GM18870 (cell line): ENCODE measurements around the gene FBXW12.
"Not testable (repeated sequence)": the region's sequence is repeated elsewhere in the genome, so short reads cannot be mapped to it uniquely, and the experiment has no call there.

Experiments
- ATAC-seq: cut with Tn5 transposase; IDR thresholded peaks from one replicate; pipeline ENCODE4 v1.9.1; 2021; ENCODE audit warnings: moderate library complexity; ENCODE audit not compliant: unreplicated experiment

Gene FBXW12, protein sequence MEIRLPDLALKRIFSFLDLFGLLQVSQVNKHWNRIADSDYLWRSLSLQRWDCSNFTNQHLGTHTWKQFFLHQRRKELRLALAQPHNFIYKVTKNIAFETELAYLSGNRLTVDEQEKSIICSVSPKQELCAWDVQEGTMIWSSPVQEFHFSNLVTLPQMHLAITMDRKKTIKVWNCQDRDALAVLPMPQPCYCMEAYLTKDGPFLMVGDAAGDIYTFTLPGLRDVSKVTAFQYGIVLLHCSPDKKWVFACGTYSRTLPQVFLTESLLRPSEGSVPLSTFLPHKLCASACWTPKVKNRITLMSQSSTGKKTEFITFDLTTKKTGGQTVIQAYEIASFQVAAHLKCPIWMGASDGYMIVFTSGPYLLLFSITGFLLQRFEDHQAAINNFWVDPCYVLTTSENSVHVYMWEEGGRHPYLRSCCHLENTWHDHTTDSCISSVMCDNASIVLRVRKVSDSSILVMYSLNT

DNA sequence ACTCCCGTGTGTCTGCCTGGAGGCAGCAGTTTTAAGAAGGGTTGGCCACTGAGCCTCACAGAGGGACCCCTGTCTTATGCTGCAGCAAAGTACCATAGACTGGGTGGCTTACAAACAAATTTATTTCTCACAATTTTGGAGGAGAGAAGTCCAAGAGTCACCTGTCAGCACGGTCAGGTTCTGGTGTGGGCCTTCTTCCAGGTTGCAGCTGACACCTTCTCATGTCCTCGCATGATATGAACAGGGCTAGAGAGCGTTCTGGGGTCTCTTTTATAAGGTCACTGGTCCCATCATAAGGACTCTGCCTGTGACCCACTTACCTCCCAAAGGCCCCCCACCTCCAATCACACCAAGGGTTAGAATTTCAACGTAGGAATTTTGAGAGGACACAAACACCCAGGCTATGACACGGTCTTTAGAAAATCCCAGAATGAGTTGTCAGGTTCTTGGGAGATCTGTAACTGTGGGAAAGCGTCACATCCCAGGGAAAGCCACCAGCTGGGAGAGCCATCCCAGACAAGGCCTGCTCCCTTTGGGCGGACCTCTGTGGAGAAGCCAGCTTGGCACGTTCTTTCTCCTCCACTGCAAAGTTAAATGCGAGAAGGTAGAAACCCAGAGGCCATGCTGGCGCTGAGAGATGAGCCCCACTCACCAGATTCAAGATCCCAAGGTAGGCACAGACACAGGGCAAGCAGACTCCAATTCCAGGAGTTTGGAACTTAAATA, at the start of gene FBXW12:
Gene FBXW12, plus strand, starts transcription at position 569 of the 726 bp plus-strand sequence. CDS start 549 bp downstream, outside the sequence.
- no peak for ATAC-seq

DNA sequence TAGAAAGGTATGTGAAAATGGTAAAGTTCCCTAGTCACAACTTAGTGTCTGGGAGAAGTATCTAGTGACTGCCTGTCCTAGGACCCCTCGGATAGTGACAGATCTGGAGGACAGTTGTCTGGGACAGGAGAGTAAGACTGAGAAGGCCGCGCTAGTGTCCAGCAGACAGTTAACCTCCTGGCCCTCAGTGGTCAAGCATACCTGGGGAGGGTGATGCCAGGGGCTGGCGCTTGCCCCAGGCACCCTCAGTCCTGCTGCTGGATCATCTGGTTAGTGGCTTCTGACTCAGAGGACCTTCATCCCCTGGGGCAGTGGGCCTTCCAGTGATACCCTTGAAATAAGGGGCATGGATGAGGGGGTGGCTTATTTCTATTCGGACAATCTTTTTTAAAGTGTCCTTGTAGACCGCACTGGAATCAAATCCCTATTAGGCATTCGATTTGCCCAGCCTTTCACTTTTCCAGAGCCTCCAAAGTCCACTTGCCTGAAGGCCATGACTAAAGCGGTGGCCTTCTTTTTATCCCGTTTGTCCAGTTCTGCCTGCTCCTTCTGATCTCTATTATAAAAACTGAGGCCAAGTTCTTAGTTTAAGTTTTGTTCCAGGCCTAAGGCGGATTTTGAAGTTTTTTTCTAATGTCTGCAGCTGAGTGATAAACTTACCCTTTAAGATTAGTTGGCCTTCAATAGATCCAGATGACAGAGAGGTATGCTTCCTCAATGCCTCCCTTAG, 40.1 kb upstream of the FBXW12 start:
- not testable (repeated sequence) for ATAC-seq

DNA sequence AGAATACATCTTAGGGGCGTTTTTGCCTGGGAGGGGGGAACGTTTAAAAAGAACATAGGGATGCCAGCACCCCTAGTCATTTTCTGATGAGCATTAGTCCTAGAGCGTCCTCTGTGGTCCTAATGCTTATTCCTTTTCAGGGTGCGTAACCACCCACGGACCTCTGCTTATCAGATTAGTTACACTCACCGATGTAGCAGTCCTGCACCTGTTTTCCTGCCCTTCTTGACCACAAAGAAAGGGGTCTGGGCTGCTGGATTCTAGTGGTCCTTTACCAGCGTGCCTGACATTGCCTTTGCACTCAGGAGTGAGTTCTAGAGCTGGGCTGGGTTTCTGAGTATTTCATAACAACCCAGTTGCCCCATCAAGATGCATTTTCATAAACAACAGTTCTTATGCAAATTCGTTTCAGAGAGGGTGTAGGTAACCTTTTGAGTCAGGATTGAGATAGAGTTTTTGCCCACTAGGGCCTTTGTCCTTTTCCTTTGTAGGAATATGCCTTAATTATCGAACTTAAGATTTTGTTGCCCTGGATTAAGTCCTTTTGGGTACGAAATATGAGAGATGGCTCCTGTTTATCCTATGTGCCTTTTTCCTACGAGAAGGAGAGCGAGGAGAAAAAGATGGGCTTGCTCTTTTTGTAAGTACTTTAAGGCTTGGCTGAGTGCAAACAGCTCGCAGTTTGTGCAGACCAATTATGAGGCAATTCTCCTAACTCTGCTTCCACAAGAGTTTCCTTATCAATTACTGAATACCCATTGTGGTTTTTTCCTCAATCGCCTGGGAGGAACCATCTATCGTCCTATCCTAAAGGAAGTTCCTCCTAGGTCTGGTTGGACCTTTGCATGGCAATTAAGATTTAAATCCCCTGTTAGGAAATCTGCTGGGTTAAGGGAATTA, 38.4 kb upstream of the FBXW12 start, which contains the start of gene SPINK8:
Gene SPINK8, minus strand, starts transcription at position 316 of the 900 bp plus-strand sequence. CDS start 5,320 bp downstream, outside the sequence.
- not testable (repeated sequence) for ATAC-seq

GRCh38 chr3:48334605-48335004, 37.4 kb upstream of the FBXW12 start:
- ATAC-seq = no peak

DNA sequence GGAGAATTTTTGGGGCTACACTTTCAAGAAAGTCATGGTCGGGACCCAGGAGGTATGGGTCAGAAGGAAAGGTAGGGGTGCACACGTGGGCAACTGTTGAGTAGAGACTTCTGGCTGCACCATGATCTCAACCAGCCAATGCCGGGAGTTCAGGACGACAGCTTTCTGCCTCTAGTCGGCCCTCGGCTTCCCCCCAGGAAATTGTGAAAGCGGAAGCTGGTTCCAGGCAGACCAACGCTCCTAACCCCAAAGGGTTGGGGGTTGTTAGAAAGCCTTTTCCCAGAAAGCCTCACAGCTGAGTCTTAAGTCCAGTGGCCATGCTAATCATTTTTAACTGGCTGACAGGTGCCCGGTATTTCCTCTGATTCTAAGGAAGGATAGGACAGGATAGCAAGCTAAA, 36.7 kb upstream of the FBXW12 start:
- not testable (repeated sequence) for ATAC-seq

DNA sequence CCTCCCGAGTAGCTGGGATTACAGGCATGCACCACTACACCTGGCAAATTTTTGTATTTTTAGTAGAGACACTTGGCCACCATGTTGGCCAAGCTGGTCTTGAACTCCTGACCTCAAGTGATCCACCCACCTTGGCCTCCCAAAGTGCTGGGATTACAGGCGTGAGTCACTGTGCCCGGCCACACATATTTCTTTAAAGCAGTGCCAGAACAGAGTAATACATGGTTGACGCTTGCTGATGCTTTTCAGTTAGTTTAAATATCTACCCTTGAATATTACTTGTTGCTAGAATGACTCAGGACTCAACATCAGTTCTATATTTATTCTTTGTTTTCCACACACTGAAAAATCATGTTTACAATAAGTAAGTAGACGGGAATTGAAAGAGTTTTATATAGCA, 34.5 kb upstream of the FBXW12 start:
- ATAC-seq = not testable (repeated sequence)

DNA sequence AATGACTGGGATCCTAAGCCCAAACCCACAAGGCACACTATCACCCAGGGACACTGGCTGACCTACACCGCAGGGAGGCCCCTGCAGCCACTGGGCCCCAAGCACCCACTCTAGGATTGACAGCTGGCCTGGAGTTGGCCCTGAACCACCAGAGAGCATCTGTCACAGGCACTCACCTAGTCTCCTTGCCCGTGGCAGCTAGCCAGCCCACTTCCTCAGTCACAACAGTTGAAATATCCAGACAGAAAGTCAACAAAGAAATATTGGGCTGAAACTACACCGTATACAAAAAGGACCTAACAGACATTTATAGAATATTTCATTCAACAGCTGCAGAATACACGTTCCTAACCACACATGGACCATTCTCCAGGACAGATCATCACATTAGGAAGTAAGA, 33.4 kb upstream of the FBXW12 start:
- ATAC-seq = no peak

DNA sequence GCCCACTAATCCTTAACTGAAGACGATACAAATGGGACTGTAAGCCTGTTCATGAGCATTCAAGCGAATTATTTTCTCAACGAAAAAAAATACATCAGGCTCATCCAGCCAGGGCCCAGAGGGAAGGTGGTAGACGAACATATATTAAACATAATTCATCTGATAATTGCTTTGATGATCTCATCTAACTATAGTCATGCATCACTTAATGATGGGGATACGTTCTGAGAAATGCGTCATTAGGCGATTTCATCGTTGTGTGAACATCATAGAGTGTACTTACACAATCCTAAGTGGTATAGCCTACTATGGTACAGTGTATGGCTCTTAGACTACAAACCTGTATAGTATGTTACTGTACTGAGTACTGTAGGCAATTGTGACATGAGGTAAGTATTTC, 28.6 kb upstream of the FBXW12 start:
- ATAC-seq = no peak

DNA sequence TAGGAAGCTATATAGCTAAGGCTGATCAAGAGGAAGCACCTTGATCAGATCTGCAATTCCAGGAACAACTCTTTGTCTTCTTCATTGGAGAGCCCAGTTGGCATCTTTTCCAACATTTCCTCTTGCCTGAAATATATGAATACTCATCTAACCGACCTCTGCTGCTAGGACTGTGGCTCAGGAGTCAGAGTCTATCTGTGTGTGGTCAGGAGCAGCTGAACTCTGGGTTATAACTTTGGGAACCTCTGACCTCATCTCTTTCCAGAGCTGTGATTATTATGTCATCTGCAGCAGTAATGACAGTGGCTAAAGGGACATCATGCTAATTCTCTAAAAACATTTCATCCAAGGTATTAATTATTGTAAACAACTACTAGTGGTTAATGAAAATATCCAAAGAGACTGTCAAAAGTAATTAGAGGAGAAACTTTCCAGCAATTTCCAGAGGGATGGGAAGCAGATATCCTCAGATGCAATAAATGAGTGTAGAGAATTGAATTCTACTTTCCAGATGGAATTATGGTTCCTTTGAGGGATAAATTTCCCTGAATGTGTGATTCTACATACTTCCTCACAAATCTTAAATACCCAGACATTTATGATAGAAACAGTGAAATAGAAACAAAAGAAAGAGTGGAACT, 27.0 kb upstream of the FBXW12 start:
- no peak for ATAC-seq

DNA sequence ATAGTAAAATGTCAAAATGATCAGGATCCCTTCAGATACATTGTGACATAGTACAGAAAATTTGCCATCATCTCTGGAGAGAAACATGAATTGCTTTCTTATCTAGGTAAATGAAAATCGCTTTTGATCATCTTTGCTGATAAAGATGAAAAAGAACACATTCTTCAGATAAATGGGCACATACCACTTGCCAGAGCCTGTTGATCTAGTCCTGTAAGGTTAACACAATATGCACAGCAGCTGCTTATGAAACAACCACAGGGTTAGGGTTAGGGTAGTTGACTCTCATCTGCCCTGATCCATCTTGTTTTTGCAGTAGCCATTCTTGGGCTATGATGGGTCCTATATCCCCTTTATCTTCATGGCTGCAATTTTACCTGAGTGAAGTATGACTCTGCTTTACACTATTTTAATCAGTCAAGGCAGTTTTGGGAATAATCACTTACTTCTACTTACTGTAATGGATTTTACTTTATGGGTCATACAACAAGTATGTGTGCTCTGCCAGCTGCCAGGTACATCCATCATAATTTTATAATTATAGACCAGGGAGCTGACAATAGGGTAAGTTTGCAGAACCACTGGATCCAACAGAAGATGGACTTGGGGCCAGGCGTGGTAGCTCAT, 26.0 kb upstream of the FBXW12 start:
- ATAC-seq = no peak

GRCh38 chr3:48347500-48347899, 24.5 kb upstream of the FBXW12 start:
- ATAC-seq = no peak

- no peak for ATAC-seq
These were observed 19.5 kb upstream of the FBXW12 start for GRCh38 chr3:48352546-48352945.

DNA sequence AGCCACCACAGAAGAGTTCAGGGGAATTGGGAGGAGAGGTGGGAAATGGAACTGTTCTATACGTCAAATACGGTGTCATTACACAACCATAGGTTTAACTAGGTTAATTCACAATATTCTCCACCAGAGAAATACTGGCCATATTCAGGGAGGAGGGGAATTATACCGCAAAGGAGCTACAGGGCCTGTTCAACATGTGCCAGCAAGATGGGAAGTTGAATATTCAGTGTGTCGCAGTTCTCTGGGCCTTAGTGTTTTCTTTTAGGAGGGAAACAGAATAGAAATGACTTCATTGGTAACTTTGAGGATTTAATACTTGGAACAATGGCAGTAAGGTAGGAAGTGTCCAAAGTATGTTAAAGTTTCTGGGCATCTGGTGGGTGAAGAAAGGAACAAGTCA, 18.0 kb upstream of the FBXW12 start:
- no peak for ATAC-seq

GRCh38 chr3:48356419-48356818, 15.6 kb upstream of the FBXW12 start:
- ATAC-seq = no peak

DNA sequence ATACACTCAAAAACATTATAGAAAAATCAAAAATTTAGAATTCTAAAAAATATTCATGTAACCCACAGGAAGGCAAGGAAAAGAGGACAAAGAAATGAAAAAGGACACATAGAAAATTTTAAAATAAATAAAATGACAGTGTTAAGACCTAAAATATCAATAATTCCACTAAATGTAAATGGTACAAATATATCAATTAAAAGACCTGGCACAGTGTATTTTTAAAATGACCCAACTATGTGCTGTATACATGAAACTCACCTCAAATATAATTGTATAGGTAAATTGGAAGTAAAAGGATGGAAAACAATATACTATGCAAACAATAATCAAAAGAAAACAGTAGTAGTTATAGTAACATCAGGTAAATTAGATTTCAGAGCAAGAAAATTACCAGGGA, 10.1 kb upstream of the FBXW12 start:
- ATAC-seq = no peak

- ATAC-seq = no peak
These were observed 7.2 kb upstream of the FBXW12 start for GRCh38 chr3:48364840-48365239.

DNA sequence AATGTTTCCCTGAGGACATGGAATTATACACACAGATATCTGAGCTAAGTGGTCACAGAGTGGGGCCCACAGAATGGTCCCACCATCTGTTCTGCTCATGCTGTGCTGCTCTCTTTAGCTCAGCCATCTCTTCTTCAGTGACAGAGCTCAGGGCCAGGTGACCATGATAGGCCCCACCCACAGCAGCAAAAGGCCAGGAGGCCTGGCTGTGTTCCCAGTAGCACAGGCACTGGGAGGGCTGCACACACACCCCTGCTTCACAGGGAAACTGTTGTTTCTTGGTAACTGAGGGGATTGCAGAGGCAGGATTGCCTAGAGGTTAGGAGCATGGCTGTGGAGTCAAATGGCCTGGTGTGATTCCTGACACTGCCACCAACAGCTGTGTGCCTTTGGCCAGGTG, 4.8 kb upstream of the FBXW12 start:
- ATAC-seq = no peak

DNA sequence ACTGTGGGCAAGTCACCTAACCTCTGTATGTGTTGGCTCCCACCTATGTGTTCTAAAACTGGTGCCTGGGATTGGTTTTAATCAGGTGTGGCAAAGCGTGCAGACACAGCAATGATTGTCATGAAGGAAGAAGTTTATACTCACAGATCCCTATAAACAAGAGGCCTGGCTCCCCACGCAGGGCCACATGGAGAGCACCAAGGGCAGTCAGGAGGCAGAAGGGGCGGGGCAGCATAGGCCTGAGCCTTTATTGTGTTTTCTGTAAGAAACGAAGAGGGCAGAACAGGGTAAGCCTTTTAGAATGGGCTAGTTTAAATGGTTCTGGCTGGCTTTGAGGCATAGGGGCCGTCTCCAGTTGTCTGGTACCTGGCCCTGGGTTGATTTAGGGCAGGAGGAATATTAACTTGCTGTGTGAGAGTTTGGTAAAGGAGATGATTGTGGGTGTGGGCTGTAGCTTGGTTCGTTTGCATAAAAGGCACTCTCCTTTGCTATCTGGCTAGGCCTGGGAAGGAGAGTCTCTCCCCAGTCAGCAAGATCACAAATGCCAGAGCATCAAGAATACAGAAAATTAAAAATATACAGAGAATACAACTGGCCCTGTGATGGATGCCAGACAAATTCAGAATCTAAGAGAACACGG, 2.2 kb upstream of the FBXW12 start:
- no peak for ATAC-seq

DNA sequence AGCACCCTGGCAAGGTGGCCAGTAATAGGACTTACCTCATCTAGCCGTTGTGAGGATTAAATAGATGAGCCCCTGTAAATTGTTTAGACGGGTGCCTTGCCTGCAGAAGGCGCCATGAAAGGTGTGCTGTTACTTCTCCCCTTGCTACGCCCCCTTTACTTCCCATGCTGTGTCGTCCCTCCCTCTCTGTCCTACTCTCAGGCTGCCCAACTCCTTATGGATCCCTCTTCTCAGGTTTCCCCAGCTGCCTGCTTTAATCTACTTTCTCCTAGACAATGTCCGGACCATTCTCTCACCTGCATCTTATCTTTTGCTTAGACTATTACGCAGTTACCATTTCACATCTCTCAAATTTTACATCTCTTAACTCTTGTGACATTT, 1.7 kb upstream of the FBXW12 start:
- no peak for ATAC-seq
